Measurements from ENCODE around the gene TEX22. TPM values are rescaled to one million over a fixed set of nuclear protein-coding genes. Genes with fewer than 3 reads are reported as not detected.

Gene TEX22
- polyA plus RNA-seq, 6 donors from 2014 or later = 0.21 to 0.77 (median 0.65) TPM; not detected in 3

DNA sequence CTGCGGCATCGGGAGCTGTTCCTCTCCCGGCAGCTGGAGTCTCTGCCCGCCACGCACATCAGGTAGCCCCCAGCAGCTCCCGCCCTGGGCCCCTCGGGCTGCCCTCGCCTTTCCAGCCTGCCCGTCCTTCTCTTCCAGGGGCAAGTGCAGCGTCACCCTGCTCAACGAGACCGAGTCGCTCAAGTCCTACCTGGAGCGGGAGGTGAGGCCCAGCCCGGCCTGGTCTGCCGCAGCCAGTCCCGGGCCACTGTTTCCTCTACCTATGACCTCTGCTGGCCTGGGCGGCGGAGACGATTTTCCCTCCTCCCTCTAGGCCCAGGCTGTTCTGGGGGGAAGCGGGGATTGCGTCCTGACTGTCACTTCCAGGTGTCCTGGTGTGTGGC, 51.8 kb downstream of the TEX22 start:
- H3K27ac Mint-ChIP-seq = peak overlapping the region in 1 of 6 donors; percentile 84
- no peak overlapping the region for H3K4me3 Mint-ChIP-seq
- DNase-seq = no peak
- peaks cover 3 to 7% (median 6%) of the 10 kb centered on the region in 3 donors for H3K4me1 Mint-ChIP-seq
- H3K27me3 Mint-ChIP-seq = no peaks in the 10 kb centered on the region
- ATAC-seq (ENCODE audit: low read depth in 2 of 2) = no peak
- peaks cover 0 to 6% of the 10 kb centered on the region in 2 donors for H3K36me3 Mint-ChIP-seq
- no peaks in the 10 kb centered on the region for H3K9me3 Mint-ChIP-seq

DNA sequence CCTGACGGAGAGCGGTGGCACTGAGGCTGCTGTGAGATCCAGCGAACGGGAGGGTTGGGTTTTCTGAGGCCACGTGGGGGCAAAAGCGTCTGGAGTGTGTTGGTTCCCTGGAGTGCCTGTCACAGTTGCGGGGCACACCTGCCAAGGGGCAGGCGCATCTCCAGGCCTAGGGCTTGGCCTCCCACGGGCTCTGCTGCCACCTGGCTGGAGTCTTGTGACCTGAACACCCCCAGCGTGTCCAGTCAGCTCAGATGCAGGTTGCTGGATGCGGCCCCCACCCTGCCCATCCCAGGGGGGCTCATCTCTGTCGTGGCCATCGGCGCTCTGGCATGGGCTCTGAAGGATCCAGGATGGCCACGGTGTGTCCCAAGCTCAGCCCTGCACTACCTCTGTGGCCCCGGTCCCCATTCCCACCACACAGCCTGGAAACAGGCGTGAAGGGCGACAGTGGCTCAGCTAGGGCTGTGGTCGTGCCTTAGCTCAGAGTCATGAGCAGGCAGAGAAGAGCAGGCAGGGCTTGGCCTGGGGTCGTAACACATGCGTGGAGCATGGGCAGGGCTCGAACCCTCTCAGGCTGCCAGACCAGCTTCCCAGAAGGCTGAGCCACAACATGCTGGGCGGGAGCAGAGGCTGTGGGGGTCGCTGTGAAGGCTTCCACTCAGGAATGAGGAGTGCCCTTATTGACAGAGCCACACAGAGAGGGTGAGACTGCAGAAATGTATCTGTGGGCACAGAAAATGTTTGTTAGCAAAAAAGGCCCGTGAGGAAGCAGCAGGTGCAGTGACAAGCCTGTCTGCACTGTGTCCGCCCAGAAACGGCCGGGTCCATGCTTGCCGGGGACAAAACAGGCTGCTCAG, 52.8 kb downstream of the TEX22 start:
- Mint-ChIP-seq H3K9me3 (no peaks in the 10 kb centered on the region), H3K27ac (no peak overlapping the region), H3K27me3 (no peaks in the 10 kb centered on the region), H3K4me3 (no peak overlapping the region), H3K4me1 (peaks cover 6 to 12% (median 10%) of the 10 kb centered on the region in 3 donors), H3K36me3 (peaks cover 0 to 14% of the 10 kb centered on the region in 2 donors)
- ATAC-seq (ENCODE audit: low read depth in 2 of 2) (no peak), DNase-seq (no peak)

DNA sequence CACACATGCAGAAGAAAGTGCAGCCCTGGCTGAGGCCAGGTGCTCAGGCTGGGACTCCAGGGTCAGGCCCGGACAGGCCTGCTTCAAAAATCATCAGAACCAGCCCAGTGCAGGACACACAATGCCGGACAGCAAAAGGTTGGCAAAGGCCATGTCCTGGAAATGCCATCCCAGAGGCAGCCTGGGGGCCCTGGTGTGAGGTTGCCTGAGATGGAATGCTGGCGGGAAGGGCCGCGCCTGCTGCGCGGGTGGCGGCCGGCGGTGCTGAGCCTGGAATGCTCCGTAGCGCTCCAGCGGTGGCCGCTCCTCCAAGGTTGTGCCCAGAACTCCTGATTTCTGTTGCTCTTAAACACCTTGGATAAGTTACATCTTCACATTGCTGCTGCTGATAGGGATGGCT, 54.6 kb downstream of the TEX22 start:
- peaks cover 0 to 14% of the 10 kb centered on the region in 2 donors for H3K36me3 Mint-ChIP-seq
- ATAC-seq (ENCODE audit: low read depth in 2 of 2) (no peak), DNase-seq (no peak)
- peaks cover 6 to 12% (median 9%) of the 10 kb centered on the region in 3 donors for H3K4me1 Mint-ChIP-seq
- H3K9me3 Mint-ChIP-seq = no peaks in the 10 kb centered on the region
- H3K27ac Mint-ChIP-seq = peak overlapping the region in 1 of 6 donors; percentile 53
- no peaks in the 10 kb centered on the region for H3K27me3 Mint-ChIP-seq
- peak overlapping the region in 1 of 8 donors; percentile 16 for H3K4me3 Mint-ChIP-seq

DNA sequence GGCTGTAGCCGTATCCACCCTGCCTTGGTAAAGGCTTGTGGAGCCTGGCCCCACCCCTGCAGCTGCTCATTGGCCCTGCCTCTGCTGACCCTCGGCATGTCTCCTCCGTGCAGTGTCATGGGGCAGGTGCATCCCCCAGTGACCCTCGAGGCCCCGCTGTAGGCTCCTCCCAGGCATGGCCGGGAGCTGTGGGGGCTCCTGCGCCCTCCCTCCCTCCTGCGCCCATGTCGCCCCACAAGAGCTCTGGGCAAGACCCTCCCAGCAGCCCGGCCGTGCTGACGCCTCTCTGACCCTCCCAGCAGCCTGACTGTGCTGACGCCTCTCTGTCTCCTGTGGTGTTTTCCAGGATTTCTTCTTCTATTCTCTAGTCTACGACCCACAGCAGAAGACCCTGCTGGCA, 55.5 kb downstream of the TEX22 start:
- Mint-ChIP-seq H3K36me3 (peaks cover 0 to 14% of the 10 kb centered on the region in 2 donors), H3K9me3 (no peaks in the 10 kb centered on the region), H3K4me3 (no peak overlapping the region), H3K4me1 (peaks cover 3 to 12% (median 5%) of the 10 kb centered on the region in 3 donors), H3K27ac (no peak overlapping the region), H3K27me3 (no peaks in the 10 kb centered on the region)
- DNase-seq = no peak
- ATAC-seq (ENCODE audit: low read depth in 2 of 2) = no peak

DNA sequence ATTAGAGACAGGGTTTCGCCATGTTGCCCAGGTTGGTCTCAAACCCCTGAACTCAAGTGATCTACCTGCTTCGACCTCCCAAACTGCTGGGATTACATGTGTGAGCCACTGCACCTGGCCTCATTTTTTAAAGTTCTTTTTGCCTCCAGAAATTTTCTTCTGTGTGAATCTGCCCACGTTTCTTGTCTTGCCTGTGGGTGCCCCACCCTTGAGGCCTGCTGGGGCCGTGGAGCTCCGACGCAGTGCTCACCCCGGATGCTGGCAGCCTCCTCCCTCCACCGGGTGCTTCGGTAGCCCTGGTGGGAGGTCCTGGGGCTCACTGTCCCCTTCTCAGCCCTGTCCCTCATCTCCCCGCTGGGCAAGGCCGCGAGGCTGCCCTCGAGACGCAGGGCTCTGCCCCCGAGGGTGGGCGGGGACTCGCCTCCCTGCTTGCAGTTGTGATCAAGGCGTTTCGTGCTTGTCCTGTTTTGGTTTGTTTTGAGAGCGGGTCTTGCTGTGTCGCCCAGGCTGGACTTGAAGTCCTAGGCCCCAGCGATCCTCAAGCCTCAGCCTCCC, 56.8 kb downstream of the TEX22 start:
- Mint-ChIP-seq H3K36me3 (peaks cover 0 to 14% of the 10 kb centered on the region in 2 donors), H3K27me3 (no peaks in the 10 kb centered on the region), H3K27ac (peak overlapping the region in 1 of 6 donors; percentile 27), H3K9me3 (no peaks in the 10 kb centered on the region), H3K4me1 (peaks cover 3 to 12% (median 5%) of the 10 kb centered on the region in 3 donors), H3K4me3 (no peak overlapping the region)
- no peak for ATAC-seq (ENCODE audit: low read depth in 2 of 2)
- DNase-seq = no peak

DNA sequence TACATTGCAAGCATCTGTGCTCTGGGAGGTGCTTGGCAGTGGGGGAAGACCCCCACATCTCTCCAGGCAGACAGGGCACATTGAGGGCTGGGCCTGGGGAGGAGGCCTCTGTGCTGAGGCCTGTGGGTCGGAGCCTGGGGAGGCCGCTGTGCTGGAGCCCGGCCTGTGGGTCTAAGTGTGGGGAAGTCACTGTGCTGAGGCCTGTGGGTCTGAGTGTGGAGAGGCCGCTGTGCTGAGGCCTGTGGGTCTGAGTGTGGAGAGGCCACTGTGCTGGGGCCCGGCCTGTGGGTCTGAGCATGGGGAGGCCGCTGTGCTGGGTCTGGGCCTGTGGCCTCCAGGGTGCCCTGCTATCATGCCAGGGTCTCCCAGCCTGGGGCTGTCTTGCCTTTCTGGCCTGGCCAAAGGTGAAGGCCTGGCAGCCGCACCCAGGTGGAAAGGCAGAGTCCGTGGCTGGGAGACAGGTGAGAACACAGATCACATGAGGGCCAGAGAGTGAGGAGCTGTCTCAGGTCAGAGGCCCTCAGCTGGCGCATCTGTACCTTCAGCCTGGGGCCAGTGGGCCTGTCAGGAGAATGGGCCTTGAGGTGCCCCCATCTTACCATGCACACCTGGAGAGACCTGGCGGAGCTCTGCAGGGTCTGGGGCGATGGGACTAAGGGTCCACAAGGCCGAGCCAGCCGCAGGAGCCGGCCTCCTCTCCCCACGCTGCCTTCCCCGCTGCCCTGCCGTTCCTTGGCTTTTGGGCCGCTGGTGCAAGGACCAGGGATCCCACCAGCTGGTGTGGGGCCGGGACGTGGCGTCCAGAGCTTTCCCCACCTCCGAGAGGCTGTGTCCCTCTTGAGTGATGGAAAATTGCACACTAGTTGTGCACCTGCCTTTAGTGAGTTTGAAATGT, 57.7 kb downstream of the TEX22 start:
- H3K4me1 Mint-ChIP-seq = peaks cover 3 to 12% (median 5%) of the 10 kb centered on the region in 3 donors
- ATAC-seq (ENCODE audit: low read depth in 2 of 2) = no peak
- H3K9me3 Mint-ChIP-seq = no peaks in the 10 kb centered on the region
- no peak for DNase-seq
- peaks cover 0 to 14% of the 10 kb centered on the region in 2 donors for H3K36me3 Mint-ChIP-seq
- no peak overlapping the region for H3K4me3 Mint-ChIP-seq
- H3K27ac Mint-ChIP-seq = no peak overlapping the region
- no peaks in the 10 kb centered on the region for H3K27me3 Mint-ChIP-seq

DNA sequence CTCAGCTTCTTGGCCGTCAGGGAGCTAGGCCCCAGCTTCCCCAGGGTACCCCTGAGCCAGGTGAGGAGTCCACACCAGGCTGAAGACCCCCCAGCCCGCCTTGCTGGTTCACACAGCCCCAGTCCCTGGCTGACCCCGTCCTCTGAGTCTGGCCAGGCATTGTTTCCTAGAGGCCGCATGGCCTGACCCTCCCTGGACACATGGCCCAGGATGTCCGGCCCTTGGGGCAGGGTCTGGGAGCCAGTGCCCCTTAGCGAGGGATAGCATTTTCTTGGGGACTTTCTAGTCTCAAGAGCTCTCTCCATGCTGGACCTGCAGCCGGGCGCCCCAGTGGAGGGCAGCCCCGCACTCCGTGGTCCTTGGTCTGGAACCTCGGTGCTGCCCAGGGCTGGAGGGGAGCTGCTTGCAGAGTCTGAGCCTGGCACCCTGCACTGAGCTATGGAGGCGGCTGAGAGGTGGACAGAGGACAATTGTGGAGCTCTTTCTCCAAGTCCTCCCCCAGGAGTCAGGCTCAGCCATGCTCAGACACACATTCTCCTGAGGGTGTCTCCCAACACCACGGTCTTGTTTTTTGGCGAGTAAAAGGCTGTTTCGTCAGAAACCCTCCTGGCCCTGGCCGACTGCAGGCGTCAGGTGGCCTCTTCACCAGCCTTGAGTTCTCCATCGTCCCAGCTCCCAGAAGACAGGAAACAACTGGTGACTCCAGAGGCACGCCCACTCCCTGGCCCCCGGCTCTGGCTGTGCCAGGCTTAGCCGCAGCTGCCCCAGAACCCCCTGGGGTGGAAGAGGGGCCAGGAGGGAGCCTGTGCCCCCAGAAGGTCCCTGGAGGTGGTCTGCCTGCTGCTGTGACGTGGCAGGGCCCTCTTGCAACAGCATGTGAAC, 58.6 kb downstream of the TEX22 start:
- no peak for DNase-seq
- ATAC-seq (ENCODE audit: low read depth in 2 of 2) = no peak
- Mint-ChIP-seq H3K4me3 (no peak overlapping the region), H3K9me3 (no peaks in the 10 kb centered on the region), H3K4me1 (peaks cover 3 to 12% (median 5%) of the 10 kb centered on the region in 3 donors), H3K27me3 (no peaks in the 10 kb centered on the region), H3K27ac (no peak overlapping the region), H3K36me3 (peaks cover 0 to 20% of the 10 kb centered on the region in 2 donors)

DNA sequence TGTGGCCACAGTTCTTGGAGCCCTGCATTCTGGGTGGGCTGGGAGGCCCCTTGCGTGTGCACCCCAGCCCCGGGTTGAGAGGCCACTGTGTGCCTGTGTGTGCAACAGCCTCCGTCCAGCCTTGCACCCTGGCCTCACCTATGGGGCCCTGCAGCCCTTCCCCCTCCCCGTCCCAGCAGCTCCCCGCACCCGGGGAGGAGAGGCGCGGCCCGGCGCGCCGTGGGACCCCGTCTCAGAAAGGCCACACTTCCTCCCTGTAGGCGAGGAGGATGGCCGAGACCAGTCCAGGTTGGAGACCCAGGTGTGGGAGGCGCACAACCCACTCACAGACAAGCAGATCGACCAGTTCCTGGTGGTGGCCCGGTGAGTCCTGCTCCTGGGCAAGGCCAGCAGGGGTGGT, 59.7 kb downstream of the TEX22 start:
- Mint-ChIP-seq H3K27ac (no peak overlapping the region), H3K36me3 (peaks cover 0 to 16% of the 10 kb centered on the region in 2 donors), H3K9me3 (no peaks in the 10 kb centered on the region), H3K27me3 (no peaks in the 10 kb centered on the region), H3K4me3 (no peak overlapping the region), H3K4me1 (peaks cover 3 to 8% (median 5%) of the 10 kb centered on the region in 3 donors)
- DNase-seq (no peak), ATAC-seq (ENCODE audit: low read depth in 2 of 2) (no peak)

DNA sequence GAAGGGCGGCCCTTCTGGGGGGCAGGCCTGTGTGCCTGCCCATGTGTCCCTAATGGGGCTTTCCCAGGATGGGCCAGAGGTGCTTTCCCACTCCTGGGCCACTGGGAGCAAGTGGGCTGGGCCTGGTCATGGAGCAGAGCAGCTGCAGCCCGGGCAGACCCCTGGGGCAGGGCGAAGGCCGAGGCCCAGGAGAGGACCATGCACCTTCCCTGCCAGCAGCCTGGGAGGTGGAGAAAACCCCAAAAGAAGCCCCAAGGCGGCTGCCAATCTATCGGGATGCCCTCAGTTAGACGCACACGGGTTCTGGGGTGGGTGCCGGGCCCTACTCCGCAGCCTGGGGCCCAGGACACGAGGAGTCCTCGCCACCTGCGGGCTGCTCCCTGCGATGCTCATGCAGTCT, 60.2 kb downstream of the TEX22 start:
- Mint-ChIP-seq H3K4me3 (no peak overlapping the region), H3K36me3 (peaks cover 0 to 19% of the 10 kb centered on the region in 2 donors), H3K27me3 (no peaks in the 10 kb centered on the region), H3K27ac (no peak overlapping the region), H3K4me1 (peaks cover 3 to 8% (median 5%) of the 10 kb centered on the region in 3 donors), H3K9me3 (no peaks in the 10 kb centered on the region)
- DNase-seq (no peak), ATAC-seq (ENCODE audit: low read depth in 2 of 2) (no peak)

DNA sequence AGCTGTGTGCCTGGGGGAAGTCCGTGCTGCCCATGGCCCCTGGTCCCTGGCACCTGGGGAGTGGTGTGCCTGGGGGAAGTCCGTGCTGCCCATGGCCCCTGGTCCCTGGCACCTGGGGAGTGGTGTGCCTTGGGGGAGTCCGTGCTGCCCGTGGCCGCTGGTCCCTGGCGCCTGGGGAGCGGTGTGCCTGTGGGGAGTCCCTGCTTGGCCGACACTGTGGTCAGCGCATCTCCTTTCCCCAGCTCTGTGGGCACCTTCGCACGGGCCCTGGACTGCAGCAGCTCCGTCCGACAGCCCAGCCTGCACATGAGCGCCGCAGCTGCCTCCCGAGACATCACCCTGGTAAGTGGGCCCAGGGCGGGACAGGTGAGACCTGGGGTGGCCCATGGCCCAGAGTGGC, 61.8 kb downstream of the TEX22 start:
- Mint-ChIP-seq H3K9me3 (no peaks in the 10 kb centered on the region), H3K27me3 (no peaks in the 10 kb centered on the region), H3K4me1 (peaks cover 3 to 5% (median 5%) of the 10 kb centered on the region in 3 donors), H3K36me3 (peaks cover 0 to 19% of the 10 kb centered on the region in 2 donors), H3K27ac (no peak overlapping the region), H3K4me3 (no peak overlapping the region)
- ATAC-seq (ENCODE audit: low read depth in 2 of 2) (no peak), DNase-seq (no peak)

DNA sequence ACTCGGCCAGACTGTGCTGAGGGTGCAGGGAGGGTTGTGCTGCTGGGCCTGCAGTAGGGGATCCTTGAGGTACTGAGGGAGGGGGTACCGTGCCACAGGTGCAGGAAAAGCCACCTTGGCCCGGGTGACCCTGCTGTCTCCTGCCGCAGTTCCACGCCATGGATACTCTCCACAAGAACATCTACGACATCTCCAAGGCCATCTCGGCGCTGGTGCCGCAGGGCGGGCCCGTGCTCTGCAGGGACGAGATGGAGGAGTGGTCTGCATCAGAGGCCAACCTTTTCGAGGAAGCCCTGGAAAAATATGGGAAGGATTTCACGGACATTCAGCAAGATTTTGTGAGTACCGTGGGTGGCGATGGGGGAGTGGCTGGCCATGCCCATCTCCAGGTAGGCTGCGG, 62.3 kb downstream of the TEX22 start:
- H3K27me3 Mint-ChIP-seq = no peaks in the 10 kb centered on the region
- DNase-seq (no peak), ATAC-seq (ENCODE audit: low read depth in 2 of 2) (no peak)
- H3K4me3 Mint-ChIP-seq = no peak overlapping the region
- peaks cover under 1 to 1% (median under 1%) of the 10 kb centered on the region in 3 donors for H3K4me1 Mint-ChIP-seq
- peaks cover 0 to 14% of the 10 kb centered on the region in 2 donors for H3K36me3 Mint-ChIP-seq
- no peak overlapping the region for H3K27ac Mint-ChIP-seq
- no peaks in the 10 kb centered on the region for H3K9me3 Mint-ChIP-seq

DNA sequence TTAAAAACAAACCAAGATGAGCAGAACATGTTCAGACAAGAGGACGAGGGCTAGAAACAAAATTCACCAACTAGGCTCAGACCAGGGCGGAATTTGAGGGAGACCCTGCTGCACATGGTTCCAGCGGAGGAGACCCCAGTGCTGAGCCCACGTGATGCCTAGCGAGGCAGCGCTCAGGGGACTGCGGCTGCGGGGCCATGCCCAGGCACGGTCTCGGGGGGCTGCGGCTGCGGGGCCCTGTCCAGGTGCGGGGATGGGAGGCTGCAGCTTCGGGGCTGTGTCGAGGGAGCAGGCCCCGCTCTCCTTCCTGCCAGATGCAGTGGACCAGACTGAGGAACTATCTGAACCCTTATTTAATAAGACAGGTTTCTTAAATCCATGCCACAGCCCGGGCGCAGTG, 63.6 kb downstream of the TEX22 start:
- H3K4me1 Mint-ChIP-seq = no peaks in the 10 kb centered on the region
- H3K27ac Mint-ChIP-seq = no peak overlapping the region
- H3K36me3 Mint-ChIP-seq = peaks cover 0 to 12% of the 10 kb centered on the region in 2 donors
- H3K4me3 Mint-ChIP-seq = no peak overlapping the region
- no peaks in the 10 kb centered on the region for H3K9me3 Mint-ChIP-seq
- H3K27me3 Mint-ChIP-seq = no peaks in the 10 kb centered on the region
- DNase-seq (no peak), ATAC-seq (ENCODE audit: low read depth in 2 of 2) (no peak)
